ENCODE results near the gene ABCD1. TPM values are rescaled to one million over a fixed set of nuclear protein-coding genes. Genes with fewer than 3 reads are reported as not detected.

ABCD1 gene
- total RNA-seq, 2 experiments from 2014 or later, result 8.6 to 9.2 TPM

DNA sequence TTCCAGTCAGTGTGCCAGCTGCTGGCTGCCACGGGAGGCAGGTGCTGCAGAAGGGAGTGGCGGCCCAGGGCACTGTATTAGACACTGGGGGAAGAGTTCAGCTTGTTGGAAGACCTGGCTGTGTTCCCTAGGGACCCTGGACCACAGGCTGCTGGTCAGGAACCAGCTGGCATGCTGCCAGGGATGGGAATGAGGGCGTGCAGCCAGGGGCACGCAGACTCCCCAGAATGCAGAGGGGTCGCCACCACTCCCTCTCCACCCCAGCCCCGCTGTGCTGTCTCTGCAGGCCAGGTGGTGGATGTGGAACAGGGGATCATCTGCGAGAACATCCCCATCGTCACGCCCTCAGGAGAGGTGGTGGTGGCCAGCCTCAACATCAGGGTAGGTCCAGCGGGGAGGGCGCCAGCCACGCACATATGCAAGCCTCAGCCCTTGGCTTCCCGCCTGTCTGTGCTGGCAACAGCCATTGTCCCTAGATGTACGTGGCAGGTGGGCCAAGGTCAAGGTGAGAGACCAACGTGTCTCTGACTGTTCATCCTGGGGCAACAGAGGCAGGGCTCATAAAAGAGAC is 12.3 kb downstream of the ABCD1 start:
- ATAC-seq (ENCODE audit: poor library complexity) (no peak), DNase-seq (no peak)
- peaks cover 32% of the 10 kb centered on the region for H3K4me1 ChIP-seq (ENCODE audit: insufficient read depth, low read length)
- POLR2A ChIA-PET, result no interaction called here
- no peaks in the 10 kb centered on the region for H3K9me3 Mint-ChIP-seq
- no peak overlapping the region for H3K27ac Mint-ChIP-seq
- peaks cover 16% of the 10 kb centered on the region for H3K36me3 Mint-ChIP-seq (ENCODE audit: low read depth)
- peaks cover 8% of the 10 kb centered on the region for H3K36me3 ChIP-seq (ENCODE audit: insufficient read depth, low read length)
- CTCF ChIA-PET, result no interaction called here
- H3K27me3 Mint-ChIP-seq, result no peaks in the 10 kb centered on the region
- no peak overlapping the region for H3K4me3 Mint-ChIP-seq
- H3K27ac ChIP-seq (ENCODE audit: low read depth in 1 of 2, low read length in 2 of 2), result no peak overlapping the region
- no peaks in the 10 kb centered on the region for H3K9me3 ChIP-seq (ENCODE audit: control insufficient read depth in 1 of 2, insufficient read depth in 1 of 2, low read length in 2 of 2)
- peaks cover 24% of the 10 kb centered on the region for H3K4me1 Mint-ChIP-seq (ENCODE audit: low read depth)
- TF ChIP-seq, protein P1, sequence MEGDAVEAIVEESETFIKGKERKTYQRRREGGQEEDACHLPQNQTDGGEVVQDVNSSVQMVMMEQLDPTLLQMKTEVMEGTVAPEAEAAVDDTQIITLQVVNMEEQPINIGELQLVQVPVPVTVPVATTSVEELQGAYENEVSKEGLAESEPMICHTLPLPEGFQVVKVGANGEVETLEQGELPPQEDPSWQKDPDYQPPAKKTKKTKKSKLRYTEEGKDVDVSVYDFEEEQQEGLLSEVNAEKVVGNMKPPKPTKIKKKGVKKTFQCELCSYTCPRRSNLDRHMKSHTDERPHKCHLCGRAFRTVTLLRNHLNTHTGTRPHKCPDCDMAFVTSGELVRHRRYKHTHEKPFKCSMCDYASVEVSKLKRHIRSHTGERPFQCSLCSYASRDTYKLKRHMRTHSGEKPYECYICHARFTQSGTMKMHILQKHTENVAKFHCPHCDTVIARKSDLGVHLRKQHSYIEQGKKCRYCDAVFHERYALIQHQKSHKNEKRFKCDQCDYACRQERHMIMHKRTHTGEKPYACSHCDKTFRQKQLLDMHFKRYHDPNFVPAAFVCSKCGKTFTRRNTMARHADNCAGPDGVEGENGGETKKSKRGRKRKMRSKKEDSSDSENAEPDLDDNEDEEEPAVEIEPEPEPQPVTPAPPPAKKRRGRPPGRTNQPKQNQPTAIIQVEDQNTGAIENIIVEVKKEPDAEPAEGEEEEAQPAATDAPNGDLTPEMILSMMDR (IDR thresholded peaks at IDR 0.05), result no peak
- no peak overlapping the region for H3K4me3 ChIP-seq (ENCODE audit: low read length)
- intact Hi-C loops (cut with DNase I, micrococcal nuclease), result no loop called here
- no peaks in the 10 kb centered on the region for H3K27me3 ChIP-seq (ENCODE audit: control insufficient read depth in 1 of 2, insufficient read depth in 2 of 2, low read length in 2 of 2)

- H3K27me3 Mint-ChIP-seq, result no peaks in the 10 kb centered on the region
- CTCF ChIA-PET, result no interaction called here
Measured at GRCh38 chrX:153738056-153738605, 13.5 kb downstream of the ABCD1 start.

DNA sequence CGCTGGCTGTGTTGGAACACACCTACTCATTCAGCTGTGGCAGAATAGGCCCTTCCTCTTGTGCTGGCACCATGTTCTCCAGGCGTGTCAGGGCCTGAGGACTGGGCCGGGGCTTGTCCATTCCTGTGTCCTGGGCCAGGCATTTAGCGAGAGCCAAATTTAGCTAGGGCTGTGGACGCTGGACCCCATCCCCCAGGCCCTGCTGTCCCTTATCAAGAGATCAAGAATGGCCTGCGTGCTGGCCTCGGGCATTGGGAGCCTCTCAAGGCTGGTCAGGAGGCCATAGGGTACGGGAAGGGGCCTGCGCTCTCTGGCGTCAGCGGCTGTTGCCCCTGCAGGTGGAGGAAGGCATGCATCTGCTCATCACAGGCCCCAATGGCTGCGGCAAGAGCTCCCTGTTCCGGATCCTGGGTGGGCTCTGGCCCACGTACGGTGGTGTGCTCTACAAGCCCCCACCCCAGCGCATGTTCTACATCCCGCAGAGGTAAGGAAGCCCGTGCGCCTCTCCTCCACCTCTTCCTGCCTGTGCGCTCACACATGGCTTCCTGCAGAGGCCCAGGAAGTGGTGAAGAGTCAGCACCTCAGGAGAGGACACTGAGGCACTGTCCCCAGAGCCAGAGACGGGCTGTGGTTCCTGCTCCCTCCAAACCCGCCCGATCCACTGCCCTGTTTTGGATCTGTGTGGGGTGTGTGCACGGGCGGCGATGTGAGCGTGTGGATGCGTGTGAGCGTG is 15.3 kb downstream of the ABCD1 start:
- H3K4me3 Mint-ChIP-seq, result peak overlapping the region; percentile 30
- POLR2A ChIA-PET, result no interaction called here

More at GRCh38 chrX:153738056-153738605, 13.5 kb downstream of the ABCD1 start:
- no peak overlapping the region for H3K4me3 Mint-ChIP-seq
- no peaks in the 10 kb centered on the region for H3K9me3 Mint-ChIP-seq
- Histone ChIP-seq H3K4me1 (ENCODE audit: insufficient read depth, low read length) (peaks cover 32% of the 10 kb centered on the region), H3K9me3 (ENCODE audit: control insufficient read depth in 1 of 2, insufficient read depth in 1 of 2, low read length in 2 of 2) (no peaks in the 10 kb centered on the region), H3K4me3 (ENCODE audit: low read length) (no peak overlapping the region), H3K27ac (ENCODE audit: low read depth in 1 of 2, low read length in 2 of 2) (no peak overlapping the region), H3K36me3 (ENCODE audit: insufficient read depth, low read length) (peaks cover 8% of the 10 kb centered on the region), H3K27me3 (ENCODE audit: control insufficient read depth in 1 of 2, insufficient read depth in 2 of 2, low read length in 2 of 2) (no peaks in the 10 kb centered on the region)
- POLR2A ChIA-PET, result no interaction called here
- no peak overlapping the region for H3K27ac Mint-ChIP-seq
- H3K4me1 Mint-ChIP-seq (ENCODE audit: low read depth), result peaks cover 24% of the 10 kb centered on the region
- DNase-seq (no peak), ATAC-seq (ENCODE audit: poor library complexity) (no peak)
- H3K36me3 Mint-ChIP-seq (ENCODE audit: low read depth), result peaks cover 16% of the 10 kb centered on the region
- intact Hi-C loops (cut with DNase I, micrococcal nuclease), result no loop called here
- TF ChIP-seq, protein P1 (IDR thresholded peaks at IDR 0.05), result no peak

More for the DNA sequence above, 15.3 kb downstream of the ABCD1 start:
- Histone ChIP-seq H3K4me3 (ENCODE audit: low read length) (peak overlapping the region; percentile 14), H3K27ac (ENCODE audit: low read depth in 1 of 2, low read length in 2 of 2) (no peak overlapping the region), H3K27me3 (ENCODE audit: control insufficient read depth in 1 of 2, insufficient read depth in 2 of 2, low read length in 2 of 2) (no peaks in the 10 kb centered on the region), H3K36me3 (ENCODE audit: insufficient read depth, low read length) (peaks cover 8% of the 10 kb centered on the region), H3K4me1 (ENCODE audit: insufficient read depth, low read length) (peaks cover 32% of the 10 kb centered on the region), H3K9me3 (ENCODE audit: control insufficient read depth in 1 of 2, insufficient read depth in 1 of 2, low read length in 2 of 2) (no peaks in the 10 kb centered on the region)
- H3K27ac Mint-ChIP-seq, result peak overlapping the region; percentile 68
- TF ChIP-seq, protein P1 (IDR thresholded peaks at IDR 0.05), result no peak
- ATAC-seq (ENCODE audit: poor library complexity) (peak; percentile 87), DNase-seq (peak in 5 of 14 experiments; percentile 18 to 61 (median 47))
- CTCF ChIA-PET, result no interaction called here
- intact Hi-C loops (cut with DNase I, micrococcal nuclease), result no loop called here
- H3K4me1 Mint-ChIP-seq (ENCODE audit: low read depth), result peaks cover 21% of the 10 kb centered on the region
- H3K9me3 Mint-ChIP-seq, result no peaks in the 10 kb centered on the region
- no peaks in the 10 kb centered on the region for H3K27me3 Mint-ChIP-seq
- H3K36me3 Mint-ChIP-seq (ENCODE audit: low read depth), result peaks cover 11% of the 10 kb centered on the region

Data from CD4-positive, alpha-beta T cell (primary cell).